Uterus (tissue), 2 donors: ENCODE results near the gene PGLYRP2.

Source experiments
- POLR2A ChIP-seq, 2 donors: fragments of 450-650 bp; IDR thresholded peaks; one replicate each; pipeline ENCODE4 v1.6.1; 2016; ENCODE audit warnings: antibody characterized with exemption in 2 of 2, mild to moderate bottlenecking in 1 of 2, moderate library complexity in 1 of 2
- TF ChIP-seq, protein P1 (sequence below), 4 experiments: fragments of 200-600 bp in 2 of 4; fragments of 450-650 bp in 2 of 4; sonication (generic) in 2 of 4; IDR thresholded peaks; one replicate each; pipeline ENCODE4 v1.5.1; 2016 to 2019; ENCODE audit warnings: antibody characterized with exemption in 4 of 4, mild to moderate bottlenecking in 2 of 4, moderate library complexity in 1 of 4

GRCh38 chr19:15427991-15428471, 51.3 kb downstream of the PGLYRP2 start:
- TF ChIP-seq, protein P1, sequence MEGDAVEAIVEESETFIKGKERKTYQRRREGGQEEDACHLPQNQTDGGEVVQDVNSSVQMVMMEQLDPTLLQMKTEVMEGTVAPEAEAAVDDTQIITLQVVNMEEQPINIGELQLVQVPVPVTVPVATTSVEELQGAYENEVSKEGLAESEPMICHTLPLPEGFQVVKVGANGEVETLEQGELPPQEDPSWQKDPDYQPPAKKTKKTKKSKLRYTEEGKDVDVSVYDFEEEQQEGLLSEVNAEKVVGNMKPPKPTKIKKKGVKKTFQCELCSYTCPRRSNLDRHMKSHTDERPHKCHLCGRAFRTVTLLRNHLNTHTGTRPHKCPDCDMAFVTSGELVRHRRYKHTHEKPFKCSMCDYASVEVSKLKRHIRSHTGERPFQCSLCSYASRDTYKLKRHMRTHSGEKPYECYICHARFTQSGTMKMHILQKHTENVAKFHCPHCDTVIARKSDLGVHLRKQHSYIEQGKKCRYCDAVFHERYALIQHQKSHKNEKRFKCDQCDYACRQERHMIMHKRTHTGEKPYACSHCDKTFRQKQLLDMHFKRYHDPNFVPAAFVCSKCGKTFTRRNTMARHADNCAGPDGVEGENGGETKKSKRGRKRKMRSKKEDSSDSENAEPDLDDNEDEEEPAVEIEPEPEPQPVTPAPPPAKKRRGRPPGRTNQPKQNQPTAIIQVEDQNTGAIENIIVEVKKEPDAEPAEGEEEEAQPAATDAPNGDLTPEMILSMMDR (IDR thresholded peaks at IDR 0.05), result no peak
- TF ChIP-seq POLR2A (IDR thresholded peaks at IDR 0.05), result no peak
